Ovary (tissue), 9 donors: ENCODE results near the gene ZNF341. TPM values are rescaled to one million over a fixed set of nuclear protein-coding genes. Genes with fewer than 3 reads are reported as not detected.

Experiments used
- DNase-seq, 5 donors: peaks; one replicate each; pipeline ENCODE4 v3.0.0-alpha.2; 2019 to 2020
- H3K27ac ChIP-seq, 2 donors: fragments of 200-600 bp; one replicate each; pipeline versions ENCODE4 v1.5.1 to v1.8.0; 2019 to 2022
- H3K27me3 ChIP-seq: fragments of 200-600 bp; one replicate; pipeline ENCODE4 v1.8.0; 2022
- H3K36me3 ChIP-seq: fragments of 200-600 bp; sonication (generic); one replicate; pipeline ENCODE4 v1.5.1; 2019
- H3K4me1 ChIP-seq: one replicate; pipeline ENCODE4 v1.8.1; 2013; ENCODE audit warnings: mild to moderate bottlenecking, moderate library complexity; ENCODE audit not compliant: insufficient read depth
- H3K4me3 ChIP-seq: fragments of 200-600 bp; sonication (generic); one replicate; pipeline ENCODE4 v1.5.1; 2017
- H3K9me3 ChIP-seq, 2 donors: fragments of 200-600 bp in 1 of 2; sonication (generic) in 1 of 2; one replicate each; pipeline versions ENCODE4 v1.5.1 to v1.8.1; 2013 to 2019; ENCODE audit warnings: mild to moderate bottlenecking in 1 of 2, moderate library complexity in 1 of 2
- CTCF ChIP-seq, 3 donors: fragments of 450-650 bp in 2 of 3; fragments of 200-600 bp in 1 of 3; IDR thresholded peaks; one replicate each; pipeline versions ENCODE4 v1.5.1 to v1.8.0; 2016 to 2022; ENCODE audit warnings: antibody characterized with exemption in 3 of 3, mild to moderate bottlenecking in 1 of 3
- EP300 ChIP-seq: sonication (generic); formaldehyde crosslinking; IDR thresholded peaks from one replicate; pipeline ENCODE4 v1.6.1; 2017; ENCODE audit warnings: antibody characterized with exemption
- POLR2A ChIP-seq: fragments of 450-650 bp; IDR thresholded peaks from one replicate; pipeline ENCODE4 v1.6.1; 2017; ENCODE audit warnings: antibody characterized with exemption, mild to moderate bottlenecking, moderate library complexity
- WGBS, 3 donors: extraction: QIAGEN DNeasy Blood & Tissue Kit in 1 of 3; methylation state at CpG; one replicate each; pipeline versions ENCODE4 v1.1.5 to v1.1.7; 2013 to 2017; 5-methylcytosine and 5-hydroxymethylcytosine counted together
- intact Hi-C, 4 donors: fragments of 100-400 bp; cut with DNase I; formaldehyde crosslinking; loops; one replicate each; pipeline versions ENCODE4 v1.11.0 to v1.15.1; 2022 to 2023
- polyA plus RNA-seq, 2 donors: library from polyadenylated mRNA; stranded (reverse); fragments of 200-250 nt in 1 of 2; fragments of 350-450 nt in 1 of 2; fragmentation: Illumina TruSeq in 1 of 2; extraction: RNeasy Lipid Tissue Mini Kit (QIAGEN cat#74804) in 1 of 2; gene quantifications; one replicate each; pipeline ENCODE4 v1.2.3, GENCODE V29; 2013 to 2014
- total RNA-seq, 7 donors: library from RNA; depleted of rRNA in 2 of 7; stranded (reverse); fragments of >200 nt in 2 of 7; fragmentation: NEBNext Ultra II Directional in 3 of 7; extraction: Animal tissue kit (Norgen Biotek cat#: 25700) in 3 of 7; gene quantifications; one replicate each; pipeline versions ENCODE4 v1.1.0 to v1.2.4, GENCODE V29; 2016 to 2023
- donor health status: DM: no; HTN: no; CAD: no; lungs with moderate emphysema.
- donor health status: DM: no; HTN: no; CAD: no.
- donor health status: Bipolar disorder and iron deficiency.
- donor health status: DM: yes; HTN: yes; CAD: no.
- donor health status: DM: no; HTN: no; CAD: no.
- donor health status: DM: yes; HTN: yes; CAD: no.

ZNF341 gene
- total and polyA plus RNA-seq, 9 donors: 1.2 to 3.8 (median 1.6) TPM

GRCh38 chr20:33736962-33737361, 5.2 kb downstream of the ZNF341 start:
- intact Hi-C loops: loop anchor here in 1 of 4 donors (10.0 kb wide), 1 partner anchor 72 kb away; the partner anchor contains the start of genes ACTL10 and C20orf144
- no peaks in the 10 kb centered on the region for H3K36me3 ChIP-seq
- H3K27me3 ChIP-seq: no peaks in the 10 kb centered on the region
- 96 to 99% (median 97%) methylated on average over 3 of the region's 3 CpGs for WGBS, 3 donors
- H3K4me3 ChIP-seq: no peak overlapping the region
- H3K27ac ChIP-seq: no peak overlapping the region
- H3K4me1 ChIP-seq: peaks cover 8% of the 10 kb centered on the region
- H3K9me3 ChIP-seq: no peaks in the 10 kb centered on the region
- DNase-seq: no peak
- TF ChIP-seq CTCF (IDR thresholded peaks at IDR 0.05) (no peak), POLR2A (no peak), EP300 (no peak)

DNA sequence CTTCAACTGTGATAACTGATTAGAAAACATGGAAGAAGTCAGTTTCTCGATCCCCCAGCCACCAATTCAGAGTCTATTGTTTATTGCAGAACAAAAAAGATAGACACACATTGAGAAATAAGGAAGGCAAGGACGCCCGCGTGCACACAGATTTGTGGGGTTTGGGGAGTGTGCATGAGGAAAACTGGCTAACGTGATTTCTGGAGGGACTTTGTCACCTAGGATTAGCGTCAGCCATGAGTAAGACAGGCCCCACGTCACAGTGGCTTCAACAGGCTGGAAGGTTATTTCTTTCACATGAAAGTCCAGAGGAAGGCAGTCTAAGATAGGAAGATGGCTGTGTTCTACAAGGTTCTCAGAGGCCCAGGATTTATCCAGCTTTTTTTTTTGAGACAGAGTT, 7.7 kb downstream of the ZNF341 start:
- H3K9me3 ChIP-seq: no peaks in the 10 kb centered on the region
- 87 to 89% (median 88%) methylated on average over 7 of the region's 7 CpGs for WGBS, 3 donors
- no peak for DNase-seq
- no peaks in the 10 kb centered on the region for H3K36me3 ChIP-seq
- no peak overlapping the region for H3K27ac ChIP-seq
- intact Hi-C loops: loop anchor here in 1 of 4 donors (10.0 kb wide), 1 partner anchor 75 kb away; the partner anchor contains the start of genes ACTL10 and C20orf144
- no peaks in the 10 kb centered on the region for H3K27me3 ChIP-seq
- no peaks in the 10 kb centered on the region for H3K4me1 ChIP-seq
- TF ChIP-seq EP300: no peak
- no peak for TF ChIP-seq CTCF (IDR thresholded peaks at IDR 0.05)
- no peak for TF ChIP-seq POLR2A
- H3K4me3 ChIP-seq: no peak overlapping the region

DNA sequence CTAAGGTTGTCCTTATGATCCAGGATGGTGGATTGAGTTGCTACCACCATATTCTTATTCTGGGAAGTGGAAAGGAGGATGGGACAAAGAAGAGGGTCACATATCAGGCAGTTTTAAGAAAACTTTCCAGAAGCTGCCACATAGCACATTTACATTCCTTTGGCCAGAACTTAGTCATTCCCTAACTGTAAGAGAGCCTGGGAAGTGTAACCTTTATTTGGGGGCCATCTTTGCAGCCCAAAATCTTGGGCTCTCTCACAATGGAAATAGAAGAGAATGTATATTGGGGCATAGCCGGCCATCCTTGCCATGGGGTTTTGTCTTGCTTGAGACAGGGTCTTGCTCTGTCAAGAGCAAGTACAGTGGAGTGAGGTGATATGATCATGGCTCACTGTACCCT, 8.4 kb downstream of the ZNF341 start:
- no peak overlapping the region for H3K4me3 ChIP-seq
- H3K9me3 ChIP-seq: no peaks in the 10 kb centered on the region
- H3K36me3 ChIP-seq: no peaks in the 10 kb centered on the region
- no peaks in the 10 kb centered on the region for H3K4me1 ChIP-seq
- H3K27ac ChIP-seq: no peak overlapping the region
- H3K27me3 ChIP-seq: no peaks in the 10 kb centered on the region
- no peak for TF ChIP-seq CTCF (IDR thresholded peaks at IDR 0.05)
- no peak for TF ChIP-seq EP300
- TF ChIP-seq POLR2A: no peak
- intact Hi-C loops: no loop called here
- no peak for DNase-seq
- WGBS, 3 donors: 92 to 96% (median 95%) methylated on average over 1 of the region's 1 CpG

- Histone ChIP-seq H3K4me1 (no peaks in the 10 kb centered on the region), H3K27ac (no peak overlapping the region), H3K4me3 (no peak overlapping the region), H3K9me3 (no peaks in the 10 kb centered on the region), H3K36me3 (no peaks in the 10 kb centered on the region), H3K27me3 (no peaks in the 10 kb centered on the region)
- intact Hi-C loops: no loop called here
- no peak for TF ChIP-seq POLR2A
- no peak for TF ChIP-seq CTCF (IDR thresholded peaks at IDR 0.05)
- TF ChIP-seq EP300: no peak
- 91 to 96% (median 94%) methylated on average over 3 of the region's 3 CpGs for WGBS, 3 donors
- DNase-seq: no peak
Observed at GRCh38 chr20:33744181-33744580, 12.4 kb downstream of the ZNF341 start.
